Effector memory CD4-positive, alpha-beta T cell (primary cell): Measurements from ENCODE around the gene PUM1.

Experiments
- DNase-seq, 3 donors: peaks; one replicate each; pipeline ENCODE4 v3.0.0-alpha.2; 2020
- H3K27ac ChIP-seq: 2 replicates; pipeline ENCODE4 v1.7.0; 2013; ENCODE audit warnings: mild to moderate bottlenecking, low read length, moderate library complexity; ENCODE audit not compliant: insufficient read depth, poor library complexity, severe bottlenecking
- H3K27me3 ChIP-seq: replicated peaks from 2 replicates; pipeline ENCODE4 v1.7.0; 2013; ENCODE audit warnings: mild to moderate bottlenecking, low read length; ENCODE audit not compliant: insufficient read depth, control insufficient read depth, poor library complexity, severe bottlenecking
- H3K36me3 ChIP-seq: 2 replicates; pipeline ENCODE4 v1.7.0; 2013; ENCODE audit warnings: mild to moderate bottlenecking, low read length, moderate library complexity; ENCODE audit not compliant: control insufficient read depth, insufficient read depth
- H3K4me1 ChIP-seq: 2 replicates; pipeline ENCODE4 v1.7.0; 2013; ENCODE audit warnings: low read length, mild to moderate bottlenecking; ENCODE audit not compliant: control insufficient read depth, insufficient read depth, poor library complexity, severe bottlenecking
- H3K4me3 ChIP-seq: 2 replicates; pipeline ENCODE4 v1.7.0; 2013; ENCODE audit warnings: low read length, low read depth, mild to moderate bottlenecking; ENCODE audit not compliant: insufficient read depth, poor library complexity, severe bottlenecking
- H3K9me3 ChIP-seq: 2 replicates; pipeline ENCODE4 v1.7.0; 2013; ENCODE audit warnings: mild to moderate bottlenecking, low read length, moderate library complexity; ENCODE audit not compliant: control insufficient read depth

The PUM1 gene

DNA sequence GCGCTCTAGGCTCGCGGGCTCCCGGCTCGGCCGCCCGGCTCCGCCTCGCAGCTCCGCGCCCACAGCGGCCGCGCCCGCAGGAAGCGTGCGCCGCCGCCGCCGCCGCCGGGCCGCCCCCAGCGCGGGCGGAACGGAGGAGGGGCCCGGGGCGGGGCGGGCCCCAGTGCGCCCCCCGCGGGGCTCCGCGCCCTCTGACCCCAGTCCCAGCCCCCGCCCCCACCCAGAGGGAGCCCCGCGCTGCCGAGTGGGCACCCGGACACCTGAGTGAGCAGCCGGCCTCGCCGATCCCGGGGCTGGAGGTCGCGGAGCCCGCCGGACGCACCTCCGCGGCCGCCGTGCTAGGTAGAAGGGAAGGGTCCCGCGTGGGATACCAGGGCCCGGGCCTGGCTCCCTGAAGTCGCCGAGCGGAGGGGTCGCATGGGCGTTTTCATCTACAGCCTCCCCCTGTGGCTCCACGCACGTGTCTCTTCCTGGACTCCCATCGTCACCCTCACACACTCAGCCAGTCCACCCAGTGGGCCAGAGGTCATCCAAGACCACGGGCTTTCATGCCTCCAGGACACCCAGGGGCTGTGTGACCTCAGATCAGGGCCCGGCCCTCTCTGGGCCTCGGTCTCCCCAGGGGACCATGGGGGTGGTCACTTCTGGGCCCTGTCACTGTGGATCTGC lies 156.7 kb downstream of the PUM1 start, which contains the start of gene SDC3:
Gene SDC3, minus strand, starts transcription at position 63 of the 669 bp plus-strand sequence. CDS start 172 bp downstream, outside the sequence.
- peak within 1 kb of the TSS; percentile 56 for H3K4me3 ChIP-seq
- no peak within 1 kb of the TSS for H3K27ac ChIP-seq
- no peaks in the 10 kb centered on the region for H3K9me3 ChIP-seq
- peaks cover 9% of the 10 kb centered on the region for H3K4me1 ChIP-seq
- no peaks in the 10 kb centered on the region for H3K36me3 ChIP-seq
- H3K27me3 ChIP-seq, result peaks cover 15% of the 10 kb centered on the region
- no peak for DNase-seq

DNA sequence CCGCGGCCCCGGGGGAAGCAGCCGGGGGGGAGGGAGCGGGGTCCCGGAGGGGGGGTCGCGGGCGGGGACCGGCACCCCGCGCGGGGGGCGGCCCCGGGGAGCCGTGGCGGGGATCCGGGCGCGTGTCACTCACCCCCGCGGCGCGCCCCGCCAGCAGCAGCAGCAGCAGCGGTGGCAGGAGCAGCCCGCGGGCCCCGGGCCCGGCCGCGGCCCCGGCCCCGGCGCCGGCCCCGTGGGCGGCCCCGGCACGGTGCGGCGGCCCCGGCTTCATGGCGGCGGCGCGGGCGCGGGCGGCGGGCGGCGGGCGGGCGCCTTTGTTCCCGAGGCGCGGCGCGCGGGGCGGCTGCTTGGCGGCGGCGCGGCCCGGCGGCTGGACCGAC lies 157.2 kb downstream of the PUM1 start:
- Histone ChIP-seq H3K36me3 (no peaks in the 10 kb centered on the region), H3K27ac (no peak overlapping the region), H3K4me3 (peak overlapping the region; percentile 25), H3K9me3 (no peaks in the 10 kb centered on the region), H3K27me3 (peaks cover 15% of the 10 kb centered on the region), H3K4me1 (peaks cover 9% of the 10 kb centered on the region)
- no peak for DNase-seq

DNA sequence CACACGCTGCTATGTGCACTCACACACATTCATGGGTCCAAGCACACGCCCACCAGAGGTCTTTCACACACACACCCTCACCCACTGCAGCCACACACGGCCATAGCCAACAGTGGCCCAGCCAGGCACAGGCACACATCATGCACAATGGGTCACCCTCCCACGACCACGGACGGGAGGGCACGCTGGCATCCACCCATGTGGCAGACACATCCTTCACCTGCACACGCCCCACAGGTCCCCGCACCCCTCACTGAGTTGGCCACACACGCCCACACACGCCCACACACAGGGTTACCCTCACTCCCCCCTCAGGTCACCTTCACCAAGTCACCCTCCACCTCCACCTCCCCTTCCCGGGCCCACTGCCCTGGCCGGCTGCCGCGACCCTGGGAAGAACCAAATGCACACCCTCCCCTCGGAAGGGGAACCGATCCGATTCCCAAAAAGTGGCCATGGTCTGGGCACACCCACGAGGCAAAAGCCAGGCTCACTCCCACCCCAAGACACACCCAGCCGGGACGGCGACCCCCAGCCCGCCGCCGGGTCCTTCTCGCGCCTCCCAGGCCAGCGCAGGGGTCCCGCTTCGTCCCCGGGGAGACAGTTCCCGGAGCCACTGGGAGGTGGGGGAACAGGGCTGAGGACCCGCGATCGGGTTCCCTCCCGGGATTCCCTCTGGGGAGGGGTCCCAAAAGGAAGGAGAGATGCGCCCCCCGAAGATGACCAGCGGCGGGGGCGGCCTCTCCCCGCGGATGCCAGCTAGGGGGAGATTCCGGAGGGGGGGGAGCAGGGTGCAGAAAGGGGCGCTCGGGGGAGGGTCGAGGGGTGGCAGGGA lies 157.8 kb downstream of the PUM1 start:
- no peak for DNase-seq

DNA sequence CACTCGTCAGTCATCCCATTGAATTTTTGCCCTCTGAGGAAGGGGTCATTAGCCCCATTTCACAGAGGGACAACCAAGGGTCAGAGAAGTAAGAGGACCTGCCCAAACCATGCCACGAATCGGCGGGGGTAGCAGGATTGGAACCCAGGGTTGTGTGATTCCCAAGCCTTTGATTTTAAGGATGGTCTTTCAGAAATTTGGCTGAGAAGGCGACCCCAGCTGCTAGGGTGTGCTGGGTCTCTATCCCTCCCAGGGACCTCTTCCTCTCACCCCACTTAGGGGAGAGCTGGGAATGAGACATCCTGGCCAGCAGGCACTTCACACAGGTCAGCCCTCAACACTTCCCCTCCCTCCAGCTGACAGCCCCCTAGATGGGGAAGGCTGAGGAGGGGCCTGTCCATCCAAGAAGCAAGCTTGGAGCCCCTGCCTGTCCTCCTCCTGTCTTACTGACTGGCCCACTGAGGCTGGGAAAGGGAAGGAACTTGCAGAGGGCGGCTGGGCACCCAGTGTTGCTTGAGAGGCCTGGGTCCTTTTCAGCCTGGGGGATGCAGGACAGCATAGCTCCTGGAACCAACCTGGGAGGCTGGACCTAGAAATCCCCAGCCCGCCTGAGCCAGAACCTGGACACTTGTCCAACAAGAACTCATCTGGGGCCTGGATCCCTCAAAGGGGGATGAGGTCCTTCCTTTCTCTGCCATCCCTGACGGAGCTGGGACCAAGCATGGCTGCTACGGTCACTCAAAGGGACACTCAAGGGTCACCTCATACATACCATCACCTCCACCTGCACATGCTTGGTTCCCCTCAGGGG lies 158.7 kb downstream of the PUM1 start:
- Histone ChIP-seq H3K36me3 (no peaks in the 10 kb centered on the region), H3K27me3 (peaks cover 15% of the 10 kb centered on the region), H3K4me3 (no peak overlapping the region), H3K9me3 (no peaks in the 10 kb centered on the region), H3K27ac (no peak overlapping the region), H3K4me1 (peaks cover 9% of the 10 kb centered on the region)
- no peak for DNase-seq

More for the DNA sequence above, 157.8 kb downstream of the PUM1 start:
- H3K4me1 ChIP-seq, result peaks cover 9% of the 10 kb centered on the region
- no peak overlapping the region for H3K27ac ChIP-seq
- no peaks in the 10 kb centered on the region for H3K36me3 ChIP-seq
- peaks cover 15% of the 10 kb centered on the region for H3K27me3 ChIP-seq
- peak overlapping the region; percentile 25 for H3K4me3 ChIP-seq
- no peaks in the 10 kb centered on the region for H3K9me3 ChIP-seq

DNA sequence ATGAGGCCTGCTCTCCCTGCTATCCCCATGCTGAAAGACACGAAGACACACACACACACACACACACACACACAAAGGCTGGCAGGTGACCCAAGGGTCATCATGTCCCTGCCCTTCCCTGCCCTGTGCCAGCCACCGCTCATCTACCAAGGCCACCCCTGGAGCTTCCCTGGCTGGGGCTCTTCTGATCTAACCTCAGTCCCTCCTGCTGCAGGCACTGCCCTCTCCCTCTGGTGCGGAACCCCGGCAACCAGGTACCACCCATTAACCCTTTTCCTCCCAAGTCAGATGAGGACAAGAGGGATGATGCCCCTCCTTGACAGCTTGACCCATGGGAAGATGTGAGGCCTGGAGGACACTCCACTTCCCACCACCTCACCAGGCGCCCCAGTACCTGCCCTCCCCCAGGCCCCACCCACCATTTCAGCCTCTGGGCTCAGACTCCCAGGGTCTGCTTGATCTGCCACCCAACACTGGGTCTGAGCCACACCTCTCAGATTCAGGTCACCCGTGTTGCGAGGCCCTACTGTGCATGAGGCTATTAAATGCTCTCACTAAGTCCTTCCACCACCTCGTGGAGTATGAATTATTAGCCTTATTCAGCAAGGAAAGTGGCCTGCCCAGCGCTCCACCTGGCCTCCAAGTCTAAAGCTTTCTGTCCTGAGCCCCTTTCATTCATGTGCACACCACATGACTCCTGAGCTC lies 159.4 kb downstream of the PUM1 start:
- no peak overlapping the region for H3K4me3 ChIP-seq
- peaks cover 15% of the 10 kb centered on the region for H3K27me3 ChIP-seq
- H3K9me3 ChIP-seq, result no peaks in the 10 kb centered on the region

DNA sequence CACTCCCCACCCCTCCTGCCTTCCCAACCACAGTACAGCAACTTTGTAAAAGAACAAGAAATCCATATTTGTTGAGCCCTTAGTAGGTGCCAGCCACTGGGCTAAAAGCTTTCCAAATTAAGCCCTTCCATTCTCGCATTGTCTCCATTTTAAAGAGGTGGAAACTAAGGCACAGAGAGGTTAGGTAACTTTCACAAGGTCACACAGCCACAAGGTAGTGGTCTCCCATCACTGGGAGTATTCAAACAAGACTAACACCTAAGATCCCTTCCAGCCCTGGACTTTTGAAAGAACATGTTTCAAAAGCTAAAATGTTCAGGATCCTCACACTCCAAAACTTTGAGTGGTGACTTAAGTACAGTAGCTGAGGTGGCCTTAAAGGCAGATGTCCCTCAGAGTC lies 160.1 kb downstream of the PUM1 start:
- H3K4me3 ChIP-seq, result no peak overlapping the region
- DNase-seq, result no peak
- peaks cover 9% of the 10 kb centered on the region for H3K4me1 ChIP-seq
- H3K27me3 ChIP-seq, result peaks cover 15% of the 10 kb centered on the region
- no peak overlapping the region for H3K27ac ChIP-seq
- no peaks in the 10 kb centered on the region for H3K36me3 ChIP-seq
- no peaks in the 10 kb centered on the region for H3K9me3 ChIP-seq

More for the DNA sequence above, 159.4 kb downstream of the PUM1 start:
- DNase-seq, result no peak
- Histone ChIP-seq H3K4me1 (peaks cover 9% of the 10 kb centered on the region), H3K27ac (no peak overlapping the region), H3K36me3 (no peaks in the 10 kb centered on the region)

DNA sequence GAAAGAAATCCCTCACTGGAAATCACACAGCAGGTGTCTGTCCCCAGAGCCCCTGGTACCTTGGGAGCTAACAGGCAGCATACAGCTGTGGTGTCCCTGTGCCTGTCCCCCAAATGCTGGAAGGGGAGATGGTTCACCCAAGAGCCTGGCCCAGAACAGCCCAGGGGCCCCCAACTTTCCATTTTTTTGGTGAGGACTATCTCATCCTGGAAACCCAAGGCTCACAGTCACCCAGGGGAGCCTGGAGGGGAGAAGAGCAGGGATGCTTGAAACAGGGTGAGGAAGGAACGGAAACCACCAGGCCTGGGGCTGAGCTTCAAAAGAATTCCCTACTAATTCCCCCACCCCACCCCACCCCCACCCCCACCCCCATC lies 160.6 kb downstream of the PUM1 start:
- no peaks in the 10 kb centered on the region for H3K36me3 ChIP-seq
- no peak overlapping the region for H3K27ac ChIP-seq
- H3K9me3 ChIP-seq, result no peaks in the 10 kb centered on the region
- peaks cover 9% of the 10 kb centered on the region for H3K4me1 ChIP-seq
- DNase-seq, result no peak
- H3K27me3 ChIP-seq, result peaks cover 15% of the 10 kb centered on the region
- no peak overlapping the region for H3K4me3 ChIP-seq

DNA sequence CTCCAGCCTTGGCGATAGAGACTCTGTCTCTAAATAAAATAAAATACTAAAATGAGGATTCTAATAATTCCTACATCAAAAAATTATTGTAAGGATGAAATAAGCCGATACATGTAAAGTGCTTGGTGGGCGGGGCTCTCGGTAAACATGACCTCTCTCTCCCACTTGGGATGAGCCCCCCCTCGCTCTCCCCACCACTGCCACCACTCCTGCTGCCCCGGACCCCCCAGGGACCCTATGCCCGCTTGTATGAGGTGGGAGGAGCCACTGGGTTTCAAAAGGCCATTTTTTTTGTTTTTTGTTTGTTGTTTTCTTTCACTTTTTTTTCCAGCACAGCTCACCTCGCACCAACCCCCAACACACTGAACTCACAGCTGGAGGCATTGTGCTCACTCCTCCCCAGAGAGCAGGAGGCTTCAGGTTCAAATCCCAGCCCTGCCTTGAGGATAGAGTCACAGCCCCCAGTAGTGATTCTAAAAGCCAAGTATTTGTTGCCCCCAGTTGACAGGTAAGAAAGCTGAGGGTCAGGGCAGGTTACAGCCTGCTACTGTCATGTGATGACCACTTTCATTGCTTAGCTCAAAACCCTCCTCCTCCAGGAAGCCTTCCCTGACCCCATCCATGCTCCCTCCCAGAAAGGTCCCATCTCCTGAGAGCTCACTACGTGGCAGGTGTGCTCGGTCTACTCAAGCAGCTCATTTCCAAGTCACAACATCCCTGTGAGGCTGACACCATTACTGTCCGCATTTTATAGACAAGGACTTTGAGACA lies 161.1 kb downstream of the PUM1 start:
- Histone ChIP-seq H3K27me3 (peaks cover 15% of the 10 kb centered on the region), H3K4me1 (peaks cover 9% of the 10 kb centered on the region), H3K4me3 (no peak overlapping the region), H3K27ac (no peak overlapping the region), H3K9me3 (no peaks in the 10 kb centered on the region), H3K36me3 (no peaks in the 10 kb centered on the region)
- no peak for DNase-seq
